Chondrocyte (in vitro differentiated cells): ENCODE data around the gene ERN2. TPM values are rescaled to one million over a fixed set of nuclear protein-coding genes. Genes with fewer than 3 reads are reported as not detected.

Experiments
- DNase-seq: peaks from one replicate; pipeline ENCODE4 v3.0.0; 2021; ENCODE audit warnings: mixed read lengths, low spot score
- H3K27ac Mint-ChIP-seq: one replicate; pipeline ENCODE4 v1.8.0; 2021; ENCODE audit warnings: mild to moderate bottlenecking, moderate library complexity, mixed read lengths; ENCODE audit not compliant: unreplicated experiment
- H3K27me3 Mint-ChIP-seq: 2 replicates; pipeline ENCODE4 v1.8.0; 2021; ENCODE audit warnings: low read depth, mixed read lengths
- H3K36me3 Mint-ChIP-seq: 2 replicates; pipeline ENCODE4 v1.8.0; 2021; ENCODE audit warnings: low read depth, mixed read lengths
- H3K4me1 Mint-ChIP-seq: 2 replicates; pipeline ENCODE4 v1.8.0; 2021; ENCODE audit warnings: low read depth, mild to moderate bottlenecking, mixed read lengths
- H3K4me3 Mint-ChIP-seq: one replicate; pipeline ENCODE4 v1.8.0; 2021; ENCODE audit warnings: mild to moderate bottlenecking, moderate library complexity, mixed read lengths; ENCODE audit not compliant: unreplicated experiment
- H3K9me3 Mint-ChIP-seq: 2 replicates; pipeline ENCODE4 v1.8.0; 2021; ENCODE audit warnings: low read depth, mixed read lengths
- total RNA-seq: library from RNA; stranded (reverse); gene quantifications from 3 replicates; pipeline ENCODE4 v1.2.1, GENCODE V29; 2021
- TF ChIP-seq, protein P1 (sequence below): fragments of 200-600 bp; sonication (generic); IDR thresholded peaks from 2 replicates; pipeline ENCODE4 v1.5.0; 2021; ENCODE audit warnings: antibody characterized with exemption, mild to moderate bottlenecking, moderate library complexity

ERN2 gene
- total RNA-seq, 1 donor from 2014 or later = not detected

DNA sequence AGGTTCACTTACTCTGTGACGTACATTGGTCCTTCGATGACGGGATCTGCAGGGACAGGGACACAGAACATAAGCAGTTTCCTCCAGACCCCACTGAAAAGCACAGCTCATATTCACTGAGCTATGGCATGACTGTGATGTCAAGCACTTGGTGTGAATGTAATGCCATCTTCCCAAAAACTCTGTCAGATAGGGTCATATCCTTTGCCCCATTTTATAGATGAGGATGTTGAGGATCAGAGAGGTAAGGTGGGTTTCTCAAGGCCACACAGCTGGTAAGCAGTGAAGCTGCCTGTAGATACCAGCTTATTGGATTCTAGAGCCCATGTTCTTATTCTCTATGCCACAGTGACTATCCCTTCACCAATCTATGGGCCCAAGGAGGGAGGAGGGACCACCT is 2.5 kb downstream of the ERN2 start:
- Mint-ChIP-seq H3K36me3 (peaks cover 2% of the 10 kb centered on the region), H3K4me3 (no peak overlapping the region), H3K27ac (no peak overlapping the region), H3K4me1 (no peaks in the 10 kb centered on the region), H3K27me3 (peaks cover 42% of the 10 kb centered on the region), H3K9me3 (peaks cover 11% of the 10 kb centered on the region)
- TF ChIP-seq, protein P1, sequence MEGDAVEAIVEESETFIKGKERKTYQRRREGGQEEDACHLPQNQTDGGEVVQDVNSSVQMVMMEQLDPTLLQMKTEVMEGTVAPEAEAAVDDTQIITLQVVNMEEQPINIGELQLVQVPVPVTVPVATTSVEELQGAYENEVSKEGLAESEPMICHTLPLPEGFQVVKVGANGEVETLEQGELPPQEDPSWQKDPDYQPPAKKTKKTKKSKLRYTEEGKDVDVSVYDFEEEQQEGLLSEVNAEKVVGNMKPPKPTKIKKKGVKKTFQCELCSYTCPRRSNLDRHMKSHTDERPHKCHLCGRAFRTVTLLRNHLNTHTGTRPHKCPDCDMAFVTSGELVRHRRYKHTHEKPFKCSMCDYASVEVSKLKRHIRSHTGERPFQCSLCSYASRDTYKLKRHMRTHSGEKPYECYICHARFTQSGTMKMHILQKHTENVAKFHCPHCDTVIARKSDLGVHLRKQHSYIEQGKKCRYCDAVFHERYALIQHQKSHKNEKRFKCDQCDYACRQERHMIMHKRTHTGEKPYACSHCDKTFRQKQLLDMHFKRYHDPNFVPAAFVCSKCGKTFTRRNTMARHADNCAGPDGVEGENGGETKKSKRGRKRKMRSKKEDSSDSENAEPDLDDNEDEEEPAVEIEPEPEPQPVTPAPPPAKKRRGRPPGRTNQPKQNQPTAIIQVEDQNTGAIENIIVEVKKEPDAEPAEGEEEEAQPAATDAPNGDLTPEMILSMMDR = no peak
- no peak for DNase-seq

GRCh38 chr16:23710008-23710407 is 3.0 kb downstream of the ERN2 start:
- Mint-ChIP-seq H3K27ac (no peak overlapping the region), H3K4me1 (no peaks in the 10 kb centered on the region), H3K27me3 (peaks cover 40% of the 10 kb centered on the region), H3K36me3 (peaks cover 2% of the 10 kb centered on the region), H3K4me3 (no peak overlapping the region), H3K9me3 (peaks cover 11% of the 10 kb centered on the region)
- no peak for DNase-seq
- TF ChIP-seq, protein P1 = no peak

DNA sequence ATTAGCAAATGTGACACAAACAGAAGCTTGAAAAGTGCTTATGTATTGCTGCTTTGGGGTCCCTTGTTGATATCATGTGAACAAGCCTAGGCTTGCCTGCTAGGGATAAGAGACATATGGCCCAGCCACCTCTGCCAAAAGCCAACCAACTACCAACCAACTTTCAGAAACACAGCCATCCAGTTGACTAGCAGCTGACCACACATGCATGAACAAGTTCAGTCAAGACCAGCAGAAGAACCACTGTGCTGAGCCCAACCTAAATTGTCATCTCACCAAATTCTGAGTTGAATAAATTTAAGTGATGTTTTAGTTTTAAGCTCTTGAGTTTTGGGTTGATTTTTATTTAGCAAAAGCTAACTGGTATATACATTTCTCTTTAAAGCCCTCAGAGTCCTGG is 3.5 kb downstream of the ERN2 start:
- Mint-ChIP-seq H3K27ac (no peak overlapping the region), H3K27me3 (peaks cover 36% of the 10 kb centered on the region), H3K36me3 (peaks cover 2% of the 10 kb centered on the region), H3K4me1 (no peaks in the 10 kb centered on the region), H3K4me3 (no peak overlapping the region), H3K9me3 (peaks cover 11% of the 10 kb centered on the region)
- no peak for DNase-seq
- TF ChIP-seq, protein P1 = no peak

DNA sequence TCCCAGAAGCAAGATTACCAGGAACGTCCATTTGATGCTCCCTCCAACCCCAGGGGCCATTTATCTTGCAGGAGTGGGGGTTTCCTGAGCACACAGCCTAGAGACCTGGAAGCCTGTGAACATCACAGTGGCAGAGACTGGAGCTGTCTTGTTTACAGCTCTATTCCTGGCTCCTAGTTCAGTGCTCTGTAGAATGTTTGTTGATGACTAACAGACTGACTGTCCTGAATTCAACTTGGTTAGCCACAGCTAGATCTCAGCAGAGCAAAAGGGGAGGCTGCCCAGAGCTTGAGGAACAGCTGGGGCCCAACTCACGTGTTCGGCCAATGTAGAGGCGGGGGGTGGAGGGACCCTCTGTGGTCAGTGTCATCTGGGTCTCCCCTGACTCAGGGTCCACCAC is 6.6 kb downstream of the ERN2 start:
- H3K27ac Mint-ChIP-seq = no peak overlapping the region
- peaks cover 27% of the 10 kb centered on the region for H3K27me3 Mint-ChIP-seq
- H3K36me3 Mint-ChIP-seq = peaks cover 5% of the 10 kb centered on the region
- TF ChIP-seq, protein P1 = no peak
- DNase-seq = no peak
- H3K9me3 Mint-ChIP-seq = peaks cover 22% of the 10 kb centered on the region
- H3K4me3 Mint-ChIP-seq = no peak overlapping the region
- H3K4me1 Mint-ChIP-seq = no peaks in the 10 kb centered on the region

- TF ChIP-seq, protein P1 = no peak
- no peaks in the 10 kb centered on the region for H3K4me1 Mint-ChIP-seq
- H3K4me3 Mint-ChIP-seq = no peak overlapping the region
- DNase-seq = no peak
- no peak overlapping the region for H3K27ac Mint-ChIP-seq
- peaks cover 5% of the 10 kb centered on the region for H3K36me3 Mint-ChIP-seq
- H3K27me3 Mint-ChIP-seq = peaks cover 23% of the 10 kb centered on the region
- H3K9me3 Mint-ChIP-seq = peaks cover 22% of the 10 kb centered on the region
These were observed 7.5 kb downstream of the ERN2 start for GRCh38 chr16:23705517-23705902.
